Measurements from ENCODE around the gene CYBC1.

GRCh38 chr17:82461827-82462524, 11.4 kb upstream of the CYBC1 start:
- TF ChIP-seq CTCF (IDR thresholded peaks at IDR 0.05 in 4 of 5, conservative IDR thresholded peaks at IDR 0.05 in 1 of 5) (no peak), POLR2A (IDR thresholded peaks at IDR 0.05) (no peak)
